Loucy (cell line): ENCODE data around the gene ZNF514.

Experiments
- H2AFZ ChIP-seq: fragments of 200-600 bp; sonication (generic); 2 replicates; pipeline ENCODE4 v1.6.0; 2016; ENCODE audit warnings: antibody characterized with exemption, mild to moderate bottlenecking, low read length, moderate library complexity
- H3F3A ChIP-seq: fragments of 200-600 bp; 2 replicates; pipeline ENCODE4 v1.6.0; 2016; ENCODE audit warnings: antibody characterized with exemption, low read depth, mild to moderate bottlenecking
- H3K27me3 ChIP-seq: fragments of 200-600 bp; sonication (generic); 2 replicates; pipeline ENCODE4 v1.6.1; 2014; ENCODE audit warnings: low read length, mild to moderate bottlenecking; ENCODE audit not compliant: insufficient read depth, poor library complexity, severe bottlenecking
- H3K36me3 ChIP-seq: fragments of 200-600 bp; sonication (generic); 2 replicates; pipeline ENCODE4 v1.6.1; 2016; ENCODE audit warnings: low read length; ENCODE audit not compliant: insufficient read depth
- H3K4me1 ChIP-seq: fragments of 200-600 bp; sonication (generic); 2 replicates; pipeline ENCODE4 v1.5.1; 2014; ENCODE audit warnings: low read length, mild to moderate bottlenecking; ENCODE audit not compliant: insufficient read depth, poor library complexity, severe bottlenecking
- H3K4me2 ChIP-seq: fragments of 200-600 bp; sonication (generic); 2 replicates; pipeline ENCODE4 v1.6.0; 2014; ENCODE audit warnings: antibody characterized with exemption, low read length, low read depth, mild to moderate bottlenecking; ENCODE audit not compliant: poor library complexity, severe bottlenecking
- H3K4me3 ChIP-seq: fragments of 200-600 bp; sonication (generic); 2 replicates; pipeline ENCODE4 v1.5.1; 2014; ENCODE audit warnings: low read length, mild to moderate bottlenecking, mixed read lengths; ENCODE audit not compliant: poor library complexity, severe bottlenecking
- H3K79me2 ChIP-seq: fragments of 200-600 bp; sonication (generic); 2 replicates; pipeline ENCODE4 v1.6.1; 2014; ENCODE audit warnings: low read length; ENCODE audit not compliant: insufficient read depth
- H3K9ac ChIP-seq: fragments of 200-600 bp; sonication (generic); 2 replicates; pipeline ENCODE4 v1.6.0; 2014; ENCODE audit warnings: mild to moderate bottlenecking, low read depth, low read length, moderate library complexity; ENCODE audit not compliant: poor library complexity, severe bottlenecking
- H3K9me2 ChIP-seq: fragments of 200-600 bp; sonication (generic); replicated peaks from 2 replicates; pipeline ENCODE4 v1.6.1; 2016; ENCODE audit warnings: low read depth, low read length, mixed read lengths
- H3K9me3 ChIP-seq: fragments of 200-600 bp; sonication (generic); 2 replicates; pipeline ENCODE4 v1.6.1; 2014; ENCODE audit warnings: mild to moderate bottlenecking, antibody characterized with exemption, low read length, low read depth; ENCODE audit not compliant: insufficient read depth
- H4K20me1 ChIP-seq: fragments of 200-600 bp; sonication (generic); 2 replicates; pipeline ENCODE4 v1.6.0; 2014; ENCODE audit warnings: antibody characterized with exemption, low read length, mild to moderate bottlenecking; ENCODE audit not compliant: insufficient read depth, poor library complexity, severe bottlenecking
- CTCF ChIP-seq: fragments of 200-600 bp; sonication (generic); conservative IDR thresholded peaks from 2 replicates; pipeline ENCODE4 v1.5.1; 2014; ENCODE audit warnings: mild to moderate bottlenecking, antibody characterized with exemption, low read length
- EZH2phosphoT487 ChIP-seq: fragments of 200-600 bp; IDR thresholded peaks from 2 replicates; pipeline ENCODE4 v1.6.1; 2018; ENCODE audit warnings: antibody characterized with exemption, mild to moderate bottlenecking, moderate library complexity, borderline replicate concordance

Gene ZNF514

GRCh38 chr2:95109260-95109659 is 50.4 kb downstream of the ZNF514 start:
- H3K36me3 ChIP-seq, result peaks cover 84% of the 10 kb centered on the region
- H3K9me2 ChIP-seq, result no peaks in the 10 kb centered on the region
- H3F3A ChIP-seq, result no peaks in the 10 kb centered on the region
- H3K9ac ChIP-seq, result no peak overlapping the region
- H3K9me3 ChIP-seq, result no peaks in the 10 kb centered on the region
- no peak overlapping the region for H3K4me3 ChIP-seq
- no peak overlapping the region for H2AFZ ChIP-seq
- H3K27me3 ChIP-seq, result no peaks in the 10 kb centered on the region
- no peaks in the 10 kb centered on the region for H4K20me1 ChIP-seq
- H3K4me2 ChIP-seq, result no peak overlapping the region
- no peaks in the 10 kb centered on the region for H3K79me2 ChIP-seq
- H3K4me1 ChIP-seq, result no peaks in the 10 kb centered on the region
- TF ChIP-seq CTCF, result no peak
- TF ChIP-seq EZH2phosphoT487, result no peak

GRCh38 chr2:95106081-95106480 is 53.6 kb downstream of the ZNF514 start:
- no peaks in the 10 kb centered on the region for H4K20me1 ChIP-seq
- no peaks in the 10 kb centered on the region for H3K4me1 ChIP-seq
- H3K9me3 ChIP-seq, result no peaks in the 10 kb centered on the region
- no peak for TF ChIP-seq CTCF
- TF ChIP-seq EZH2phosphoT487, result no peak
- peaks cover 94% of the 10 kb centered on the region for H3K36me3 ChIP-seq
- no peaks in the 10 kb centered on the region for H3K79me2 ChIP-seq
- no peaks in the 10 kb centered on the region for H3K27me3 ChIP-seq
- no peak overlapping the region for H3K9ac ChIP-seq
- no peak overlapping the region for H2AFZ ChIP-seq
- no peaks in the 10 kb centered on the region for H3K9me2 ChIP-seq
- no peak overlapping the region for H3K4me3 ChIP-seq
- H3F3A ChIP-seq, result no peaks in the 10 kb centered on the region
- H3K4me2 ChIP-seq, result no peak overlapping the region

- no peaks in the 10 kb centered on the region for H3K79me2 ChIP-seq
- H3K4me2 ChIP-seq, result no peak overlapping the region
- no peaks in the 10 kb centered on the region for H4K20me1 ChIP-seq
- TF ChIP-seq EZH2phosphoT487 (no peak), CTCF (no peak)
- no peaks in the 10 kb centered on the region for H3K27me3 ChIP-seq
- no peak overlapping the region for H3K4me3 ChIP-seq
- peaks cover 96% of the 10 kb centered on the region for H3K36me3 ChIP-seq
- H3K9me2 ChIP-seq, result no peaks in the 10 kb centered on the region
- no peaks in the 10 kb centered on the region for H3K9me3 ChIP-seq
- no peak overlapping the region for H2AFZ ChIP-seq
- H3F3A ChIP-seq, result no peaks in the 10 kb centered on the region
- H3K4me1 ChIP-seq, result no peaks in the 10 kb centered on the region
- H3K9ac ChIP-seq, result no peak overlapping the region
These were observed 55.0 kb downstream of the ZNF514 start for GRCh38 chr2:95104606-95105005.
